Lower leg skin (tissue), 3 donors: ENCODE data around the gene UBAP1L.

ENCODE experiments used
- POLR2A ChIP-seq, 2 donors: fragments of 450-650 bp; IDR thresholded peaks; one replicate each; pipeline ENCODE4 v1.6.1; 2016 to 2017; ENCODE audit warnings: antibody characterized with exemption in 2 of 2, mild to moderate bottlenecking in 1 of 2, moderate library complexity in 1 of 2
- TF ChIP-seq, protein P1 (sequence below), 3 donors: fragments of 450-650 bp; IDR thresholded peaks; one replicate each; pipeline ENCODE4 v1.5.1; 2016; ENCODE audit warnings: antibody characterized with exemption in 3 of 3, mild to moderate bottlenecking in 3 of 3, moderate library complexity in 2 of 3

DNA sequence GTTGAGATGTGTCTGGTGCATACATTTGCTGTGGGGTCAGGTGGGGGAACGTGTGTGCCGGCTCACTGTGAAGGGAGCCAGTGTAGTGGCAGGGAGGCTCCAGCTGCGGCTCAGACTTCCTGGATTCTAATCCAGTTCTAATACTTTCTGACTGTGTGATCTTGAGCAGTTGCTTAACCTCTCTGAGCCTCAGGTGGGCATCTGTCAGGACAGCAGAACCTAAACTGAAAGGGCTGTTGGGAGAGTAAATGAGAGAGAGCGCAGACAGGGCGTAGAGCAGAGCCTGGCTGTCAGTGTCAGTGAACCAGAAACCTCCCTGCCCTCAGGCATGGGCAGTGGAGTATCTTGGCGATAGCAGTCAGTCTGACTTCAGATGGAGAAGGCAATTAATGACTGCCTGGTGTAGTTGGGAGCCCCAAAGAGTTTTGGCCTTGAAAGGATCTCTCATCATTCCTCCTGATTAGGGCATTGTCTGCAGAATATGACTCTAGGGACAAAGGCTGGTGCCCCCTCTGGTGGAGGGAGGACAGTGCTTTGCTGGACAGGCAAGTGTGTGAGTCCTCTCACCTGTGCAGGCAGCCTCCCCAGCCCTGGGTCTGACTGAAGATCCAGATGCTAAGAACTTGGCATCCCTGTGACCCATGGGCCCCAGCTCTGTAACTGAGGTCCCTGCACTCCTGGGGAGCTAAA, 28.9 kb downstream of the UBAP1L start:
- TF ChIP-seq, protein P1, sequence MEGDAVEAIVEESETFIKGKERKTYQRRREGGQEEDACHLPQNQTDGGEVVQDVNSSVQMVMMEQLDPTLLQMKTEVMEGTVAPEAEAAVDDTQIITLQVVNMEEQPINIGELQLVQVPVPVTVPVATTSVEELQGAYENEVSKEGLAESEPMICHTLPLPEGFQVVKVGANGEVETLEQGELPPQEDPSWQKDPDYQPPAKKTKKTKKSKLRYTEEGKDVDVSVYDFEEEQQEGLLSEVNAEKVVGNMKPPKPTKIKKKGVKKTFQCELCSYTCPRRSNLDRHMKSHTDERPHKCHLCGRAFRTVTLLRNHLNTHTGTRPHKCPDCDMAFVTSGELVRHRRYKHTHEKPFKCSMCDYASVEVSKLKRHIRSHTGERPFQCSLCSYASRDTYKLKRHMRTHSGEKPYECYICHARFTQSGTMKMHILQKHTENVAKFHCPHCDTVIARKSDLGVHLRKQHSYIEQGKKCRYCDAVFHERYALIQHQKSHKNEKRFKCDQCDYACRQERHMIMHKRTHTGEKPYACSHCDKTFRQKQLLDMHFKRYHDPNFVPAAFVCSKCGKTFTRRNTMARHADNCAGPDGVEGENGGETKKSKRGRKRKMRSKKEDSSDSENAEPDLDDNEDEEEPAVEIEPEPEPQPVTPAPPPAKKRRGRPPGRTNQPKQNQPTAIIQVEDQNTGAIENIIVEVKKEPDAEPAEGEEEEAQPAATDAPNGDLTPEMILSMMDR (IDR thresholded peaks at IDR 0.05), result no peak
- TF ChIP-seq POLR2A (IDR thresholded peaks at IDR 0.05), result no peak
